Activated T-cell treated with anti-CD3 and anti-CD28 coated beads, Interleukin-2, amount 50 U/mL, for 48 hours (primary cell): Measurements from ENCODE around the gene SNAPIN.
"Not testable (repeated sequence)": the region's sequence is repeated elsewhere in the genome, so short reads cannot be mapped to it uniquely, and the experiment has no call there.

ENCODE experiments used
- DNase-seq, 2 experiments: peaks; one replicate each; pipeline ENCODE4 v3.0.0-alpha.2; 2020

The SNAPIN gene

DNA sequence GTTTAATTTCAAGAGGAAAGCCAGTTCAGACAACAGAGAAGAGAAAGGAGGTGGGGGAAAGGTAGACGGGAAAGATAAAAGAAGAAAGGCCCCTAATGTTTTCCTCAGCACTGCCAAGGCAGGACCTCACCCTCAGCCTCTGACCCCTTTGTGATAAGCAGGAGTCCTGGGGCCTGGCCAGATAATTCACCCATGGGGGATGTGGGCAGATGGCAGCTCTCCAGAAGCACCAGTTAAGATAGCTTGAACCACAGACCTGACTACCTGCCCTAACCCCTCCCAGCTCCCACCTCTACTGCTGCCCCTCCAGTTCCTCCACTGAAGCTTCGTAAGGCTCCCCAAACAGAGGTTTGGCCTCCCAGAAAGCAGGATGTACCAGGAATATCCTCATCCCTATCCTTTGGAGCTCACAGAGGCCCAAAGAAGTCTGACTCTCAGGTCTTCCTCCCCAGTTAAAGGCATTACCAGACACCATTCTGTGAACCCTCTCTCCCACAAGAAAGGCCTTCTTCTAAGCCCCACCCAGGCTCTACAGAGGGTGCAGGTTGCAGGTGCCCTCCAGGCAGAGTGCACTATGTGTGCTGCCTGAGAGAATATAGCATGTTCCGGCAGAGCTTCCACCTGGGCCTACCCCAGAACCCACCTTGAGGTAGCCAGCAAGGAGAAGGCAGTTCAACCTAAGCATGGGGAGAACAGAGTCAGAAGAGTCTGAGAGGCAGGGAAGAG lies 9.2 kb upstream of the SNAPIN start:
- DNase-seq: no peak

DNA sequence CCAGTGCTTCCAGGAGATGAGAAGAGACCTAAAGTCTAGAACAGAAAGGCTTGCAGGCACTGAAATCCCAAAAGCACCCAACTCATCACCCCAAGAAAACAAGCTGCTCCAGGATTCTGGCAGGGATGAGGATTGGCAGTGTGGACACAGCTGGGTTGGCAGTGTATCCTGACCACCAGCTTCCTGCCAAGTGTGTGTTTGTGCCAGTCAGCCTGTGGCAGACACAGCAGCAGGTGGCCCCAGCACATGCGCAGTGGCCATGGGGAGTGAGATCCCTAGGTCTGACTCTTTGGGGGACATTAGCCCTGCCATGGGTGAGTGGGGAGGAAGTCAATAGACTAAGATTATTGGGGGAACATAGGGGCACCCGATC lies 8.7 kb upstream of the SNAPIN start:
- no peak for DNase-seq

DNA sequence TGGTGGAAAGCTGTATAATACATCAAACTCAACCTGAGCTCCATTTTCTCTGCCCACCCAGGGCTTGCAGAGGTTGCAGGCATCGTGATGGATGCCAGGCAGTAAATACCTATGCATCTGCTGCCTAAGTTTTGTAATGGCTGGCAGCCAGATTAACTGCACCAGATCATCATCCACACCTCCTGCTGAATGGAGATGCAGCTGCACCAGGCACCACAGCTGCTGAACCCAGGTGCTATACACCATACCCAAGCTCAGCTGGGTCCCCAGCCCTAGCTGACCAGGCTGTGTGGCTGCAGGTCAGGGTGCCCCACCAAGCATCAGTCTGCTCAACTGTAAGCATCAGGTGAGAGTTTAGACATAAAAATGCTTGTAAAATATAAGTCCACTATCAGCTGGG lies 6.7 kb upstream of the SNAPIN start:
- DNase-seq: no peak

DNA sequence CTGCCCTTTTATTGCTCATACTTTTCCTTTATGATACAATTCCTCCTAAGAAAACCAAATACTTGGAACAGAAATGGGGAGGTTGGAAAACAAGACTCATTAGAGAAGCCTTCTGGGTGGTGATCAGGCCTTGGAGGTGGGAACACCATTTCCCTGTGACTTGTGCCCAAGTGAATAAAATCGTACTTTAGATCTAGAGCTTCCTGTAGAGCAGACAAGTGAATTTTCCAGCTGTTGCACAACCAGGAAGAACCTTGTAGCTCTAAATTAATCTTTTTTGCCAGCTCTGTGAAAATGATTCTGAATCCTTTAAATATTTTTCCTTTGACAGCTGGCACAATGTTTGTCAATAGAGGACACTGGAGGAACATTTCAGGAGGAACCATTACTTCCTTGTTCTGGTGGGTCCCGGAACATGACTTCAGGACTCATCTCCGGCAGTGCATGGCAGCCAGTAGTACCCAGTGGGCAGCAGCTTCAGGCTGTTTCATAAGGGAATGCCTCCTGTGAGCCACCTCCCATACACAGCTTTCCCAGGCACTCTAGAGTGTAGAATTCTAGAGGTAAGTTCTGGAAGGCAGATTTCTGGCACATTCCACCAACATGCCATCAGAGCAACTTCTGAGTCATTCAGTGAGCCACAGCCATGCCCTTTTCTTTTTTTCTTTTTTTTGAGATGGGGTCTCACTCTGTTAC lies 5.5 kb upstream of the SNAPIN start:
- DNase-seq: no peak

DNA sequence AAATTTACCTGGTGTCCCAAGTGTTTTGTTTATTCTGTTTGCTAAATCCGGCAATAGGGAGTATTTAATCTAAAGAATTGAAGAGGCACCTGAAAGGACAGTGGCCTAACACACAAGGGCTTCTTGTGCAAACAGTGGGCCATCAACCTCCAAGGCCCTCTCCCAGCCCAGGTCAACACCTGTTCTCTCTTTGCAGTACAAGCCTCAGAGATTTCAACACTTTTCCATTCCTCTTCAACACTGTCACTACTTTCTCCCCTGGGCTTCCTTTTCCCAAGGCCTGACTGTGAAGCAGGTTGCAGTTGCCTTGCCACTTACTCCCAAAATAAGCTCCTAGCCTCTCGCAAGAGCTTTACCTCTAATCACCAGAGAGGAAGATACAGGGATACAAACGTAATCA lies 3.2 kb upstream of the SNAPIN start:
- no peak for DNase-seq

DNA sequence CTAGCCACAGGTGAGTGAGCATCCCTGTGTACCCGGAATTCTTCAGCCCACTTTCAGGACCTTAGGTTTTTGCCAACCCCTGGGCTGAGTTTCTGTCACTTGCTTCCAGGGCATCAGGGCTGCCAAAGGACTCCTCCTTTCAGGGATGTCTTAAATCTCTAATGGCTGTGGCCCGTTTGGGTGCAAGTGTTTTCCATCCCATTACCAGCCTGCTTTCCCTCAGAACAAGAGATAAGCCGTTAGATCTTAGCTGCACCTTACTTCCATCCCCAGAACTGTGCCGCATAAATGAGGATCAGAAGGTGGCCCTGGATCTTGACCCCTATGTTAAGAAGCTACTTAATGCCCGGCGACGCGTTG lies 652 bp downstream of the SNAPIN start:
- no peak for DNase-seq

DNA sequence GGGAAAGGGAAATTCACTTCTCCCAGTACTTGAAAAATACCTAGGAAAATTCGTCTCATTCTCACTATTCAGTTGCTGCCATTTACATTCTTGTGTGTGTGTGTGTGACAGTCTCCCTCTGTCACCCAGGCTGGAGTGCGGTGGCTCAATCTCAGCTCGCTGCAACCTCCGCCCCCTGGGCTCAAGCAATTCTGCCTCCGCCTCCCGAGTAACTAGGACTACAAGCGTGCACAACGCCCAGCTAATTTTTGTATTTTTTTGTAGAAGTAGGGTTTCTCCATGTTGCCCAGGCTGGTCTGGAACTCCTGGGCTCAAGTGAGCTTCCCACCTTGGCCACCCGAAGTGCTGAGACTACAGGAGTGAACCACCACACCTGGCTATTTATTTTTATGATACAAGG lies 1.2 kb downstream of the SNAPIN start:
- DNase-seq: no peak

DNA sequence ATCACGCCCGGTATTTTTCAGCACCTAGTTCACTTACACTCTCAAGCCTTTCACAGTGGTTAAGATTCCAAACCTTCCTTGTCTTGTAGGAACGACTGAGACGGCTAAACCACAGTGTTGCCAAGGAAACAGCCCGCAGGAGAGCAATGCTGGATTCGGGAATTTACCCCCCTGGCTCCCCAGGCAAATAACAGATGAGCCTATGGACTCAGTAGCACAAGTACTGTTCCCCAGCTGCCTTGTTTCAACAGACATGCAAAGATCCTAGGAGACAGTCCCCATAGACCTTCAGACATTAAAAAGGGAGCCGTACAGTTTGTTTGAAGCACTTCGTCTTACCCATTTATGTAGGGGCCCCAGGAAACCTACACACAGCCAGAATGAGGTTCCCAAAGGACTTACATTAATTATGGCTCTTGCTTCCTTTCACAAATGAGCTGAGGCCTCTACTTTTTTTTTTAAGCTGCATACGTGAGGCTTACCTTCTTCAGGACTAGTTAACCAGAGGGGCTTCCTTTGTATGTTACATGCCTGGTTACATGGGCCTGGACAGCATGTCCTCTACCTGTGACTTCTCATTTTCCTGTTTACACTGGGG lies 2.7 kb downstream of the SNAPIN start:
- DNase-seq: no peak

DNA sequence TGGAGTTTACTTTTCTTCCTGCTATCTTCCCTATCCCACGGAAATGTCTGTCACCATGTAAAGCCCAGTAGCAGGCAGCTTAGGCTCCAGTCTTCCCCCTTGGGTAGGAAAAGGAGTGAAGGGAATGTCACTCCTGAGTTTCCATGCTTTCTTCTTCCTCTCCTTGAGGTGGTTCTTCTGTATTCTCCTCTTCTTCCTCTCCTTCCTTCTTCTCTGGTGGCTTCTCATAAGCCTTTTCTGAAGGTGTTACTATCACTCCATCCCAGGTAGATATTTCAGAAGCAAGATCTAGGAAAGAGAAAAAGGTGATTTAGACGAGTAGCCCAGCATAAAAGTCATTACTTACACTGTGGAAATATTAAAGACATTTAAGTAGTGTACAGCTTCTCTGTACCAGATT lies 3.8 kb downstream of the SNAPIN start:
- DNase-seq: no peak

DNA sequence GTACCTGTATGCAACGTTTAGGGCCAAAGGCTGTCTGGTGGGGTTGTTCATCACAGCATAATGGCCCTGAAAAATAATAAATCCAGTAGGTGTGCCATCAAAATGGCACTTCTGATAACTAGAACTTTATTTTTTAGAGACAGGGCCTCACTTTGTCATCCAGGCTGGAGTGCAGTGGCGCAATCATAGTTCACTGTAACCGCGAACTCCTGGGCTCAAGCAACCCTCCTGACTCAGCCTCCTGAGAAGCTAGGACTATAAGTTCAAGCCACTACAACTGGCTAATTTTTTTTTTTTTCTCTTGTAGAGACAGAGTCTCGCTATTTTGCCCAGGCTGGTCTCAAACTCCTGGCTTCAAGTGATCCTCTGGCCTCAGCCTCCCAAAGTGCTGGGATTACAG lies 4.7 kb downstream of the SNAPIN start:
- no peak for DNase-seq

DNA sequence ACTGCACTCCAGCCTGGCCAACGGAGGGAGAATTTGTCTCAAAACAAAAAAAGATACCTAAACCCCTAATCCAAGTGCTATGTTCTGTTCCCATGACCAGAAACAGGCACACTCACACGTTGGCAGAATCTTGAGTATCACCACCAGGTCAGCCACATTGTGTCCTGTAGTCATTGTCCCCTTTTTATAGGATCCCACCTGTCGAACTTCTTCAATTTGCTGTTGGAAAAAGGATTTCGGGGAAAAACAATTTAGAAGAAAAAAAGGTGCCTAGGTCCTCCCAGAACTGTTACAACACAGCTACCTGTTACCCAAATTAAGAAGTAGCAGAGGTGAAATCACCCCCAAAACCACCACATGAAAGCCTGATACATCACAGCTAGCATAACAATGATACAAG lies 8.9 kb downstream of the SNAPIN start:
- no peak for DNase-seq

DNA sequence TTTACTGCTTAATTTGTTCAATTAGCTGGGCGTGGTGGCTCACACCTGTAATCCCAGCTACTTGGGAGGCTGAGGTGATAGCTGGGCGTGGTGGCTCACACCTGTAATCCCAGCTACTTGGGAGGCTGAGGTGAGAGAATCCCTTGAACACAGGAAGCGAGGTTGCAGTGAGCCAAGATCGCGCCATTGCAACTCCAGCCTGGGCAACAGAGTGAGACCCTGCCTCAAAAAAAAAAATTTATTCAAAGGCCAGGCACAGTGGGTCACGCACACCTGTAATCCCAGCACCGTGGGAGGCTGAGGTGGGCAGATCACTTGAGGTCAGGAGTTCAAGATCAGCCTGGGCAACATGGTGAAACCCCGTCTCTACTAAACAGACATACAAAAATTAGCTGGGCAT lies 10.2 kb downstream of the SNAPIN start:
- not testable (repeated sequence) for DNase-seq

DNA sequence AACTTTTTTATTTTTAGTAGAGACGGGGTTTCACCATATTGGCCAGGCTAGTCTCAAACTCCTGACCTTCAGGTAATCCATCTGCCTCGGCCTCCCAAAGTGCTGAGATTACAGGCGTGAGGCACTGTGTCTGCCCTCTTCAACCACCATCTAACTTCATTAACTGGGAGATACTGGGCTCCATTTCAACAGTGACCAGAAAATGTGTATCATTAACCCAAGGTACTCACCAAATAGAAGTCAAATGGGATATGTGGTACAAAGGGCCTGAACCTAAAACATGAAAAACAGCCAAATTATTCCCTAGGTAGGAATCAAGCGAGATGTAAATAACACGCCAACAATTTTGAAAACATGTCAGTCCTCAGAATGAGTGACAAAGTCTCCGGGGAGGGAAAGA lies 11.1 kb downstream of the SNAPIN start:
- DNase-seq: no peak

DNA sequence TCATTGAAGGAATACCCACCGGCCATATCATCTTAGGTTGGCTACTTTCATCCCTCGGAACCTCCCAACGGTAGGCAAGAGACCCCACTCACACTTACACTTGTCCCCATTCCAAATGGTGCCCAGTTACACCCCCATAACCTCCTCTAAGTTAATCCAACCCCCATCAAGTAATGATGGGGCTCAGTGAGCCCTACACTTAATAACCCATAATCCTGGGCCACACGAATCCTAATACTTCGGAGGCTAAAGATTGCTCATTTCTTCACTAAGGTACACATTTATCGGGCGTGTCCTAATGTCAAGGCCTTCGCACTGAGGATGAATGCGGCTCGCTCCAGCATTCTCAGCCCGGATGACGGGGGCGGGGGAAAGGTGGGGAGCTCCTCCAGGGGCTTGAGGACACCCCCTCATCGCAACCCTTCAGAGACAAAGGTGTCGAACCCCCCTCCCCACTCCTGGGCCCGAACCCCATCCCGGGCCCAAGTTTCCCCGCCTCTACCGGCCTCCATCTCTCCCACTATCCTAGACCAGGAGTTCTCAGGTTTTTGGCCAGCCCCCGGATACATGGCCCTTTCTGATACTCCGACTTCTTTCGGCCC lies 11.9 kb downstream of the SNAPIN start:
- DNase-seq: no peak

DNA sequence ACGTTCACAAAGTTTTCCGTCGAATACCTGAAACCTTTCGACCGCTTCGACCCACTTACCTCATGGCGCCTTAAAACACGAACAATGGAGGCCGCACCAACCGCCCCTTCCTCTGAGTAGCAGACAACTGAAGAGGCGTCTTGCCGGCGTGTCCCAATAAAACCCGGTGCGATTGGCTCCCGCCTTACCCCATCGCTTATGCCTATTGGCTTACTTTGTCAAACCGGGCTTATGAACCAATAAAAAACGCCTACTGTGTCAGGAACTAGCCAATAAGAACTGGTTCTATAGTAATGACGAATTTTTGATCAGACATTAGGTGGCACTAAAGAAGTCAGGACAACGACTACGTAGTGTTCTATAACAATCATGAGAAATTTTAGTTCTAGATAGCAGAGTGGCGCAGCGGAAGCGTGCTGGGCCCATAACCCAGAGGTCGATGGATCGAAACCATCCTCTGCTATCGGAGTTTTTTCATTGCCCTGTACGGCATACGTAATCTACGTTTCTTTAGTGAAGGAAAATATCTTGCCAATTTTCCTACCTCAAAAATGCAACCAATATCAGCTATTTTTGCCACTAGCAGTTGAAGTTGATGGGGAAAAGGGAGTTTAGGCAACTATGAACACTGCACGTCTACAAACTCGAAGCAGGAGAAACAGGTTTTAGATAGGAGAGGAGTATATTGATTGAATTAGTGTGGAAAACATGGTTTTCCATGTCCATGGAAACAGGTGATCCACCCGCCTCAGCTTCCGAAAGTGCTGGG lies 12.5 kb downstream of the SNAPIN start, which contains the start of gene ILF2:
Gene ILF2, minus strand, starts transcription at position 135 of the 769 bp plus-strand sequence. Its CDS starts 71 bp downstream, at position 64.
- DNase-seq: peak; percentile 94 to 96

DNA sequence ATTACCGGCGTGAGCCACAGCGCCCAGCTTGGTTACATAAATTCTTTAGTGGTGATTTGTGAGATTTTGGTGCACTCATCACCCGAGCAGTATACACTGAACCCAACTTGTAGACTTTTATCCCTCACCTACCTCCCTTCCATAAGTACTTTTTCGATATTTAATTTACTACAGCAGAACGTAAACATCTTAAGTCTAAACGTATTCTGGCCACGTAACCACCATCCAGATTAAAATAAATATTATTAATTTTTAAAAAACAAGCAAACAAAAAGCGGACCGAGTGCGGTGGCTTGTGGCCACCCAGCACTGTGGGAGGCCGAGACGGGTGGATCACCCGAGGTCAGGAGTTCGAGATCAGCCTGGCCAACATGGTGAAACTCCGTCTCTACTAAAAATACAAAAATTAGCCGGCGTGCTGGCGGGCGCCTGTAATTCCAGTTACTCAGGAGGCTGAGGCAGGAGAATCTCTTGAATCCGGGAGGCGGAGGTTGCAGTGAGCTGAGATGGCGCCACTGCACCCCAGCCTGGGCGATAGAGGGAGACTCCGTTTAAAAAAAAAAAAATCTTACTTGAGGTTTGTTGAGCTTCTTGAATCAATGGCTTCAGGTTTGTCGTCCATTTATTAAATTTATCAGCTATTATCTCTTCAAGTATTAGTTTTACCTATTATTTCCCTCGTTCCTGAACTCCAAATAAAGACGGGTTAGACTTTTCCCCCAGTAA lies 13.3 kb downstream of the SNAPIN start:
- peak; percentile 77 to 81 for DNase-seq

DNA sequence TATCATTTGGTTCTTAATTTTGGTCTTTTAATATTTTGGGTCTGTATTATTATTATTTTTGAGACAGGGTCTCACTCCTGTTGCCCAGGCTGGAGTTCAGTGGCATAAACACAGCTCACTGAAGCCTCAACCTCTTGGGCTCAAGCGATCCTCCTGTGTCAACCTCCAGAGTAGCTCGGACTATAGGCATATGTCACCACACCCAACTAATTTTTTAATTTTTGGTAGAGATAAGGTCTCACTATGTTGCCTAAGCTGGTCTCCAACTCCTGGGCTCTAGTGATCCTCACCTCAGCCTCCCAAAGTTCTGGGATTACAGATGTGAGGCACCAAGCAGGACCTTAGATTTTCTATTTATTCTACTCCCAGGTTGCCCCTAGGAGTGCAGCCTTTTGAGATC lies 15.0 kb downstream of the SNAPIN start:
- no peak for DNase-seq

DNA sequence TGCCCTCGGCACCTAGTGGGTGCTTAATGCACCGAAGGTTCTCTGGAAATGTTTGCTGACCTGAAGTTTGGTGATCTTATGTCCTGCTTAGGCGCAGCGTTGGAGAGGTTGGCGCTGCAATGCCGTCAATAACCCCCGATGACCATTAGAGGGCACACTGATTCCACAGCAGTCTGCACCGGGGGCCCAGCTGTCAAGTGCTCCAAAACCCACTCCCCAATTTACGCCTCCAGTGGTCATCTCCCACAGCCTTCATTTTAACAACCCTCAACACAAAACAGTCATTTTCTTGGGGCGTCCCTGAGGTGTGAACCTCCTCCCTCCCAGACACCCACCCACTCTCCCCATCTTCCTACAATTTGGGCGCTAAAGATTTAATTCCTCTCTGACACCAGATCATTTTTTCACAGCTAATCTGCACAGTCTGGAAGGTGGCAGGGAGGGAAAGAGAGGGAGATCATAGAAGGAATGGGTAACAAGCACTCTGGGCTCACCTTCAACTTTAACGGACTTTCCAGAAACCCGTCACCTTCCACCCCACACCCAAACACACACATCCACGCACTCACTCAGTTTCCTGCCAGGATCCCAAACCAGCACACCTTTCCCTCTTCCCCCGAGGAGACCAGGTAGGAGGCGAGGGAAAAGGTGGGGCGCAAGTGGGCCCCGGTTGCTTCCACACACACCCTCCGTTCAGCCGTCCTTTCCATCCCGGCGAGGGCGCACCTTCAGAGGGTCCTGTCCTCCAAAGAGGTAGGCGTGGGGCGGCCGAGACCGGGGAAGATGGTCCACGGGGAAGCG lies 19.4 kb downstream of the SNAPIN start:
- peak; percentile 69 to 73 for DNase-seq

DNA sequence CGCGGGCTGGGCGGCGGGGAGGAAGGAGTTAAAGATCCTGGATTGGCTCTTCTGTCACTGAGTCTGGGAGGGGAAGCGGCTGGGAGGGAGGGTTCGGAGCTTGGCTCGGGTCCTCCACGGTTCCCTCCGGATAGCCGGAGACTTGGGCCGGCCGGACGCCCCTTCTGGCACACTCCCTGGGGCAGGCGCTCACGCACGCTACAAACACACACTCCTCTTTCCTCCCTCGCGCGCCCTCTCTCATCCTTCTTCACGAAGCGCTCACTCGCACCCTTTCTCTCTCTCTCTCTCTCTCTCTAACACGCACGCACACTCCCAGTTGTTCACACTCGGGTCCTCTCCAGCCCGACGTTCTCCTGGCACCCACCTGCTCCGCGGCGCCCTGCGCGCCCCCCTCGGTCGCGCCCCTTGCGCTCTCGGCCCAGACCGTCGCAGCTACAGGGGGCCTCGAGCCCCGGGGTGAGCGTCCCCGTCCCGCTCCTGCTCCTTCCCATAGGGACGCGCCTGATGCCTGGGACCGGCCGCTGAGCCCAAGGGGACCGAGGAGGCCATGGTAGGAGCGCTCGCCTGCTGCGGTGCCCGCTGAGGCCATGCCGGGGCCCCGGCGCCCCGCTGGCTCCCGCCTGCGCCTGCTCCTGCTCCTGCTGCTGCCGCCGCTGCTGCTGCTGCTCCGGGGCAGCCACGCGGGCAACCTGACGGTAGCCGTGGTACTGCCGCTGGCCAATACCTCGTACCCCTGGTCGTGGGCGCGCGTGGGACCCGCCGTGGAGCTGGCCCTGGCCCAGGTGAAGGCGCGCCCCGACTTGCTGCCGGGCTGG lies 20.2 kb downstream of the SNAPIN start, which contains the start of gene NPR1:
Gene NPR1, plus strand, starts transcription at position 170 of the 818 bp plus-strand sequence. Its CDS starts 421 bp downstream, at position 591.
- DNase-seq: peak; percentile 38 to 52

DNA sequence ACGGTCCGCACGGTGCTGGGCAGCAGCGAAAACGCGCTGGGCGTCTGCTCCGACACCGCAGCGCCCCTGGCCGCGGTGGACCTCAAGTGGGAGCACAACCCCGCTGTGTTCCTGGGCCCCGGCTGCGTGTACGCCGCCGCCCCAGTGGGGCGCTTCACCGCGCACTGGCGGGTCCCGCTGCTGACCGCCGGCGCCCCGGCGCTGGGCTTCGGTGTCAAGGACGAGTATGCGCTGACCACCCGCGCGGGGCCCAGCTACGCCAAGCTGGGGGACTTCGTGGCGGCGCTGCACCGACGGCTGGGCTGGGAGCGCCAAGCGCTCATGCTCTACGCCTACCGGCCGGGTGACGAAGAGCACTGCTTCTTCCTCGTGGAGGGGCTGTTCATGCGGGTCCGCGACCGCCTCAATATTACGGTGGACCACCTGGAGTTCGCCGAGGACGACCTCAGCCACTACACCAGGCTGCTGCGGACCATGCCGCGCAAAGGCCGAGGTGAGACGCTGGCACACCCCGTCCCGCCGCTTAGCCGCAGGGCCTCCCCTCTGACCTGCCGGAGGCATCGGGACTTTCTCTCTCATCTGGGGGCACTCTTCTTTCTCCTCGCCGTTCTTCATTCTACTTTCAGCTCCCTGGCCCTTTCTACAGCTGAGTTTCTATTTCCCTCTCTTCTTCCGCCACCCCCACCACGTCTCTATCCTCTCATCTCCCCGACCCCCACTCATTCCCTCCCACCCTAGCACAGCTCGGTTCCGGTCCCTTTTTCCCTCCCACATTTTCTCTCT lies 21.0 kb downstream of the SNAPIN start:
- peak; percentile 44 to 47 for DNase-seq
